Esophagus squamous epithelium (tissue), 5 donors: Measurements from ENCODE around the gene ANO2. TPM values are rescaled to one million over a fixed set of nuclear protein-coding genes. Genes with fewer than 3 reads are reported as not detected.

Experiments used
- DNase-seq: peaks from one replicate; lab custom pipeline; 2025; lab: John Stamatoyannopoulos, UW
- H3K27ac ChIP-seq, 4 donors: fragments of 200-600 bp; sonication (generic); one replicate each; pipeline ENCODE4 v1.5.1; 2016 to 2019; ENCODE audit warnings: mild to moderate bottlenecking in 1 of 4
- H3K27me3 ChIP-seq, 4 donors: fragments of 200-600 bp; sonication (generic); 1 replicate in 3 of 4; 2 replicates in 1 of 4; pipeline versions ENCODE4 v1.5.1 to v1.6.0; 2017 to 2021; ENCODE audit warnings: antibody characterized with exemption in 1 of 4
- H3K36me3 ChIP-seq, 3 donors: fragments of 200-600 bp; sonication (generic); one replicate each; pipeline ENCODE4 v1.5.1; 2016 to 2019
- H3K4me1 ChIP-seq, 3 donors: fragments of 200-600 bp; sonication (generic); one replicate each; pipeline ENCODE4 v1.5.1; 2017 to 2019
- H3K4me3 ChIP-seq, 4 donors: fragments of 200-600 bp; sonication (generic); 1 replicate in 3 of 4; 2 replicates in 1 of 4; pipeline ENCODE4 v1.5.1; 2016 to 2019; ENCODE audit warnings: mild to moderate bottlenecking in 2 of 4, moderate library complexity in 1 of 4
- H3K9me3 ChIP-seq, 3 donors: fragments of 200-600 bp; sonication (generic); one replicate each; pipeline ENCODE4 v1.5.1; 2016 to 2019
- CTCF ChIP-seq, 6 experiments: fragments of 450-650 bp in 4 of 6; fragments of 200-600 bp in 2 of 6; sonication (generic) in 2 of 6; IDR thresholded peaks; one replicate each; pipeline ENCODE4 v1.5.1; 2016 to 2019; ENCODE audit warnings: antibody characterized with exemption in 6 of 6, mild to moderate bottlenecking in 4 of 6, moderate library complexity in 4 of 6
- POLR2A ChIP-seq, 4 donors: fragments of 450-650 bp; IDR thresholded peaks; one replicate each; pipeline ENCODE4 v1.6.1; 2017; ENCODE audit warnings: antibody characterized with exemption in 4 of 4, mild to moderate bottlenecking in 4 of 4, moderate library complexity in 3 of 4
- WGBS, 2 donors: methylation state at CpG; one replicate each; pipeline ENCODE4 v1.1.5; 2018; 5-methylcytosine and 5-hydroxymethylcytosine counted together
- intact Hi-C: fragments of 100-400 bp; cut with DNase I; formaldehyde crosslinking; loops from one replicate; pipeline ENCODE4 v1.15.0; 2022
- total RNA-seq, 4 donors: library from RNA; depleted of rRNA; stranded (reverse); fragments of >200 nt; gene quantifications; one replicate each; pipeline ENCODE4 v1.1.0, GENCODE V29; 2016
- donor health status: DM: yes; HTN: yes; CAD: no.

Gene ANO2
- total RNA-seq, 4 donors from 2014 or later = 0.49 to 11.8 (median 3.1) TPM

- no peaks in the 10 kb centered on the region for H3K9me3 ChIP-seq
- DNase-seq = no peak
- 56 to 66% methylated on average over 5 of the region's 5 CpGs for WGBS, 2 donors
- no peak overlapping the region for H3K4me3 ChIP-seq
- H3K4me1 ChIP-seq = peaks cover 0 to 10% (median 8%) of the 10 kb centered on the region in 3 donors
- no peak for TF ChIP-seq POLR2A (IDR thresholded peaks at IDR 0.05)
- no peak for TF ChIP-seq CTCF (IDR thresholded peaks at IDR 0.05)
- no peak overlapping the region for H3K27ac ChIP-seq
- H3K36me3 ChIP-seq = no peaks in the 10 kb centered on the region
- intact Hi-C loops = no loop called here
- peaks cover 0 to 14% (median 0%) of the 10 kb centered on the region in 4 donors for H3K27me3 ChIP-seq
These were observed 227.0 kb downstream of the ANO2 start for GRCh38 chr12:5718073-5718472.

DNA sequence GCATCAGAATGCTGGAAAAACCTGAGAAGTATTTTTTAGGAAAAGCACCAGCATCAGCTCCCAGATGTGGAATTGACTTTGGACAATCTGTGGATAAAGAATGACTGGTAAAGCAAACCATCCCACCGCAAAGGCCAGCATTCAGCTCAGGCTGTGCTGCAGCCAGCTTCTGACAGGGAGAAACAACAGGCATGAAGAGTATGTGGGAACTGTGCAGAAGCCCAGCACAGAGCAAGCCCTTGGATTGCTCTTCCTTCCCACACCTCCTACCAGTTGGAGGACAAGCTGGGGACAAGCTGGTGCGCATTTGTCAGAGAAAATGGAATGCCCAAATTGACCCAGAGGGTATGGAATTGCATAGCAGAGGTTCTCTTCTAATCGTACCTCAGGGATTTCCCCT, 228.1 kb downstream of the ANO2 start:
- H3K27me3 ChIP-seq = peaks cover 0 to 14% (median 0%) of the 10 kb centered on the region in 4 donors
- TF ChIP-seq POLR2A (IDR thresholded peaks at IDR 0.05) = no peak
- TF ChIP-seq CTCF (IDR thresholded peaks at IDR 0.05) = no peak
- H3K4me1 ChIP-seq = peaks cover 0 to 10% (median 8%) of the 10 kb centered on the region in 3 donors
- intact Hi-C loops = no loop called here
- no peak overlapping the region for H3K4me3 ChIP-seq
- H3K9me3 ChIP-seq = no peaks in the 10 kb centered on the region
- H3K27ac ChIP-seq = no peak overlapping the region
- DNase-seq = no peak
- WGBS, 2 donors = 43 to 51% methylated on average over 3 of the region's 3 CpGs
- no peaks in the 10 kb centered on the region for H3K36me3 ChIP-seq

GRCh38 chr12:5716201-5716600, 228.9 kb downstream of the ANO2 start:
- Histone ChIP-seq H3K4me3 (no peak overlapping the region), H3K27ac (no peak overlapping the region), H3K36me3 (no peaks in the 10 kb centered on the region), H3K27me3 (peaks cover 0 to 14% (median 0%) of the 10 kb centered on the region in 4 donors), H3K4me1 (peaks cover 0 to 10% (median 8%) of the 10 kb centered on the region in 3 donors), H3K9me3 (no peaks in the 10 kb centered on the region)
- DNase-seq = no peak
- 29 to 42% methylated on average over 1 of the region's 1 CpG for WGBS, 2 donors
- TF ChIP-seq CTCF (IDR thresholded peaks at IDR 0.05) (no peak), POLR2A (IDR thresholded peaks at IDR 0.05) (no peak)
- intact Hi-C loops = no loop called here

DNA sequence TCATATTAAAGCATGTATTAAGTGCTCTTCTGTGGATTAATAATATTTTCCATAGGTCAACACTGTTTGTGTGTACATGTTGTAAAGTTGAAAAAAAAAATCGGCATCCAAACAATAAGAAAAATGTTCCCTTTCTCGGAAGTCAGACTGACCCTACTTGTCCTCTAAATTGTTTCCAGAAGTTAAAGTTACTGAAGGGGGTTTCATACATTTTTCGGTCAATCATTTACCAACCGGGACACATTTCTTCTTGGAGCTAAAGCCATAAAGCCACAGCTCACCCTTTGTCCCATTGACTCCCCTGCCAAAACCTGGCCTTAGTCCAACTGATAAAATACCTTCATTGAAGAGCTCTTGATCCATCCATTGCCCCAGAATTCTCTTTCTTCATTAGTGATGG, 230.0 kb downstream of the ANO2 start:
- Histone ChIP-seq H3K4me1 (peaks cover 0 to 10% (median 8%) of the 10 kb centered on the region in 3 donors), H3K9me3 (no peaks in the 10 kb centered on the region), H3K27ac (no peak overlapping the region), H3K4me3 (no peak overlapping the region), H3K27me3 (peaks cover 0 to 14% (median 0%) of the 10 kb centered on the region in 4 donors), H3K36me3 (no peaks in the 10 kb centered on the region)
- no peak for DNase-seq
- intact Hi-C loops = no loop called here
- 74% methylated on average over 4 of the region's 4 CpGs for WGBS, 2 donors
- TF ChIP-seq POLR2A (IDR thresholded peaks at IDR 0.05) (no peak), CTCF (IDR thresholded peaks at IDR 0.05) (no peak)

DNA sequence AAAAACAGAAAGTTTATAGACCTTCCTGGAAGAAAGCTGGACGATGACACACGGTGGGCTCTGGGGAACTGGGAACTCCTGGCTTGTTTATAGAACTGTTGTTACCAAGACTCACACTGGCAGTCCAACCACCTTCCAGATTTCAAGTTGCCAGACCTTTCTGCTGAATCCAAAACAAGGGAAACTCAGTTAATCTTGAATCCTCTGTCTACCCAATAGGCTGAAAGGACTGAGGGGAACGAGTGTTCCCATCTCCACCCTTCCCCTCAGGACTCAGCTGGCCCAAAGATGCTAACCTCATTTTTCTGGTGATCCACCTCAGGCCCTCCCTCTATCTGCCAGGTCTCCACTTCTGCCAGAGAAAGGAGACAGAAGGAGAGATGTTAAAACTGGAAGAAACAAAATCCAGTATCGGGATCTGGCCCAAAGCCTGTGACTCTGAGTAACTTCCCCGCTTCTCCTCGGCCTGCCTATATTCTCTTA, 231.4 kb downstream of the ANO2 start:
- peaks cover 0 to 2% (median 0%) of the 10 kb centered on the region in 4 donors for H3K27me3 ChIP-seq
- TF ChIP-seq POLR2A (IDR thresholded peaks at IDR 0.05) (no peak), CTCF (IDR thresholded peaks at IDR 0.05) (no peak)
- H3K36me3 ChIP-seq = no peaks in the 10 kb centered on the region
- 81 to 91% methylated on average over 6 of the region's 6 CpGs for WGBS, 2 donors
- H3K4me3 ChIP-seq = no peak overlapping the region
- H3K27ac ChIP-seq = no peak overlapping the region
- DNase-seq = no peak
- no peaks in the 10 kb centered on the region for H3K9me3 ChIP-seq
- intact Hi-C loops = no loop called here
- peaks cover 0 to 10% (median 8%) of the 10 kb centered on the region in 3 donors for H3K4me1 ChIP-seq
